Heart right ventricle (tissue), 16 donors: Measurements from ENCODE around the gene PSKH1. TPM values are rescaled to one million over a fixed set of nuclear protein-coding genes. Genes with fewer than 3 reads are reported as not detected.

Experiments
- ATAC-seq, 8 donors: fragments of 200-7000 bp; cut with Tn5 transposase; one replicate each; pipeline ENCODE4 v1.9.1; 2020; ENCODE audit warnings: mild to moderate bottlenecking in 8 of 8, moderate library complexity in 8 of 8, moderate number of reproducible peaks in 1 of 8
- DNase-seq, 2 donors: peaks; one replicate each; pipeline ENCODE4 v3.0.0-alpha.2; 2020
- H3K27ac ChIP-seq, 10 donors: fragments of 200-600 bp; sonication (generic) in 2 of 10; one replicate each; pipeline versions ENCODE4 v1.5.0 to v1.8.0; 2020 to 2022; ENCODE audit warnings: mild to moderate bottlenecking in 3 of 10
- H3K27me3 ChIP-seq, 7 donors: fragments of 200-600 bp; one replicate each; pipeline ENCODE4 v1.8.0; 2021 to 2022; ENCODE audit warnings: mild to moderate bottlenecking in 2 of 7
- H3K36me3 ChIP-seq, 9 donors: fragments of 200-600 bp; sonication (generic) in 1 of 9; one replicate each; pipeline versions ENCODE4 v1.5.0 to v1.8.0; 2020 to 2022; ENCODE audit warnings: mild to moderate bottlenecking in 2 of 9
- H3K4me1 ChIP-seq, 9 donors: fragments of 200-600 bp; sonication (generic) in 1 of 9; one replicate each; pipeline versions ENCODE4 v1.5.0 to v1.8.0; 2020 to 2022; ENCODE audit warnings: mild to moderate bottlenecking in 4 of 9
- H3K4me3 ChIP-seq, 10 donors: fragments of 200-600 bp; sonication (generic) in 2 of 10; one replicate each; pipeline versions ENCODE4 v1.5.0 to v1.8.0; 2020 to 2022; ENCODE audit warnings: mild to moderate bottlenecking in 7 of 10, moderate library complexity in 2 of 10
- H3K9me3 ChIP-seq, 11 donors: fragments of 200-600 bp in 10 of 11; sonication (generic) in 2 of 11; one replicate each; pipeline versions ENCODE4 v1.5.0 to v1.8.0; 2013 to 2022; ENCODE audit warnings: mild to moderate bottlenecking in 2 of 11, control low read depth in 1 of 11, moderate library complexity in 1 of 11
- CTCF ChIP-seq, 9 donors: fragments of 200-600 bp; sonication (generic) in 2 of 9; IDR thresholded peaks; one replicate each; pipeline versions ENCODE4 v1.5.0 to v1.8.0; 2021 to 2022; ENCODE audit warnings: antibody characterized with exemption in 9 of 9, mild to moderate bottlenecking in 5 of 9, moderate library complexity in 1 of 9
- WGBS, 2 donors: extraction: QIAGEN DNeasy Blood & Tissue Kit; methylation state at CpG; one replicate each; pipeline ENCODE4 v1.1.7; 2013; ENCODE audit warnings: inconsistent platforms in 1 of 2; 5-methylcytosine and 5-hydroxymethylcytosine counted together
- intact Hi-C, 10 donors: fragments of 100-400 bp; cut with DNase I; formaldehyde crosslinking; loops; one replicate each; pipeline versions ENCODE4 v1.11.1 to v1.14.2; 2022
- polyA plus RNA-seq, 2 donors: library from polyadenylated mRNA; stranded (reverse); fragments of 200-250 nt; gene quantifications; one replicate each; pipeline ENCODE4 v1.2.3, GENCODE V29; 2013
- total RNA-seq, 10 donors: library from RNA; stranded (reverse); fragmentation: NEBNext Ultra II Directional in 3 of 10; extraction: Animal tissue kit (Norgen Biotek cat#: 25700) in 3 of 10; gene quantifications; one replicate each; pipeline versions ENCODE4 v1.2.1 to v1.2.4, GENCODE V29; 2021 to 2023
- donor health status: Arrhythmogenic right ventricular cardiomyopathy.
- donor health status: ischemic (EF 13 %, LVEDD 7.1; RV severe dilation, severe dysfunction).
- donor health status: healthy with polysubstance abuse.
- donor health status: DM: no; HTN: yes; CAD: no.
- donor health status: DM: no; HTN: no; CAD: no.
- donor health status: ischemic (EF 25% LVEDD 6.9; RV normal size, moderate dysfunction).
- donor health status: ischemic (EF 25% LVEDD 5.7; RV mildly dilated, moderate dysfunction).
- donor health status: healthy.
- donor health status: DM: yes; HTN: yes; CAD: no.
- donor health status: Ischemic cardiomyopathy.
- donor health status: ischemic (EF 35%, LVEDD 5.7; RV mildly dilated, moderate dysfunction).
- donor health status: nonischemic (EF 11% LVEDD 7.7; RV severe dilation, severe dysfunction).
- donor health status: DM: yes; HTN: yes; CAD: no.
- donor health status: PGD.
- donor health status: ischemic (EF 29% LVEDD 5.4; RV normal size, mild dysfunction).
- donor health status: nonischemic (EF 23%, LVEDD 6.1; RV moderate dilation, normal function).

PSKH1 gene
- total and polyA plus RNA-seq, 12 donors = 15.7 to 24.5 (median 20.5) TPM

GRCh38 chr16:67945392-67945933, 52.4 kb downstream of the PSKH1 start:
- Histone ChIP-seq H3K9me3 (no peaks in the 10 kb centered on the region), H3K27me3 (no peaks in the 10 kb centered on the region), H3K27ac (peak overlapping the region in 7 of 10 donors; percentile 53 to 83 (median 71)), H3K36me3 (peaks cover 0 to 100% (median 81%) of the 10 kb centered on the region in 9 donors), H3K4me3 (no peak overlapping the region), H3K4me1 (peaks cover 15 to 65% (median 40%) of the 10 kb centered on the region in 9 donors)
- ATAC-seq (peak in 3 of 8 donors; percentile 2 to 11 (median 2)), DNase-seq (no peak)
- 68 to 77% methylated on average over 24 of the region's 24 CpGs for WGBS, 2 donors
- no peak for TF ChIP-seq CTCF (IDR thresholded peaks at IDR 0.05)
- intact Hi-C loops = loop anchor here in 1 of 10 donors (10.0 kb wide), 1 partner anchor 401 kb away; no protein-coding TSS in a partner anchor

- Histone ChIP-seq H3K9me3 (no peaks in the 10 kb centered on the region), H3K27ac (peak overlapping the region in 3 of 10 donors; percentile 76 to 83 (median 77)), H3K4me1 (peaks cover 17 to 69% (median 43%) of the 10 kb centered on the region in 9 donors), H3K36me3 (peaks cover 0 to 100% (median 85%) of the 10 kb centered on the region in 9 donors), H3K27me3 (no peaks in the 10 kb centered on the region), H3K4me3 (no peak overlapping the region)
- DNase-seq (no peak), ATAC-seq (no peak)
- 94% methylated on average over 20 of the region's 20 CpGs for WGBS, 2 donors
- intact Hi-C loops = loop anchor here in 1 of 10 donors (10.0 kb wide), 1 partner anchor 401 kb away; no protein-coding TSS in a partner anchor
- no peak for TF ChIP-seq CTCF (IDR thresholded peaks at IDR 0.05)
Observed at GRCh38 chr16:67946128-67946569, 53.1 kb downstream of the PSKH1 start.

- Histone ChIP-seq H3K4me1 (peaks cover 21 to 69% (median 51%) of the 10 kb centered on the region in 9 donors), H3K27ac (peak overlapping the region in 4 of 10 donors; percentile 6 to 83 (median 41))
Observed at GRCh38 chr16:67946966-67947558, 54.0 kb downstream of the PSKH1 start.

More at GRCh38 chr16:67946966-67947558, 54.0 kb downstream of the PSKH1 start:
- Histone ChIP-seq H3K27me3 (no peaks in the 10 kb centered on the region), H3K9me3 (no peaks in the 10 kb centered on the region), H3K4me3 (no peak overlapping the region), H3K36me3 (peaks cover 0 to 100% (median 87%) of the 10 kb centered on the region in 9 donors)
- no peak for TF ChIP-seq CTCF (IDR thresholded peaks at IDR 0.05)
- intact Hi-C loops = loop anchor here in 1 of 10 donors (10.0 kb wide), 1 partner anchor 402 kb away; no protein-coding TSS in a partner anchor
- WGBS, 2 donors = 90 to 94% methylated on average over 28 of the region's 28 CpGs
- DNase-seq (no peak), ATAC-seq (no peak)
